Measurements from ENCODE around the gene EP300.

The EP300 gene

GRCh38 chr22:41216984-41217383, 124.6 kb downstream of the EP300 start:
- no peak for DNase-seq

GRCh38 chr22:41217553-41218157, 125.3 kb downstream of the EP300 start:
- peak; percentile 81 for DNase-seq

GRCh38 chr22:41222846-41223507, 130.6 kb downstream of the EP300 start:
- DNase-seq, result no peak

GRCh38 chr22:41223535-41223934, 131.1 kb downstream of the EP300 start:
- DNase-seq, result no peak

GRCh38 chr22:41226723-41227655, 134.6 kb downstream of the EP300 start:
- no peak for DNase-seq

GRCh38 chr22:41229215-41229614, 136.8 kb downstream of the EP300 start:
- no peak for DNase-seq
